Neural crest cell (in vitro differentiated cells): Measurements from ENCODE around the gene B3GALT6. TPM values are rescaled to one million over a fixed set of nuclear protein-coding genes. Genes with fewer than 3 reads are reported as not detected.

Source experiments
- DNase-seq: peaks from one replicate; pipeline ENCODE4 v3.0.0; 2021; ENCODE audit warnings: low read depth, mixed read lengths, low spot score
- H3K27ac Mint-ChIP-seq: one replicate; pipeline ENCODE4 v1.8.0; 2021; ENCODE audit warnings: mild to moderate bottlenecking, mixed read lengths; ENCODE audit not compliant: unreplicated experiment
- H3K27me3 Mint-ChIP-seq: 2 replicates; pipeline ENCODE4 v1.8.0; 2021; ENCODE audit warnings: low read depth, mild to moderate bottlenecking, mixed read lengths
- H3K36me3 Mint-ChIP-seq: 2 replicates; pipeline ENCODE4 v1.8.0; 2021; ENCODE audit warnings: low read depth, mild to moderate bottlenecking, mixed read lengths
- H3K4me1 Mint-ChIP-seq: 2 replicates; pipeline ENCODE4 v1.8.0; 2021; ENCODE audit warnings: mixed read lengths
- H3K4me3 Mint-ChIP-seq: one replicate; pipeline ENCODE4 v1.8.0; 2021; ENCODE audit warnings: mild to moderate bottlenecking, mixed read lengths
- H3K9me3 Mint-ChIP-seq: 2 replicates; pipeline ENCODE4 v1.8.0; 2021; ENCODE audit warnings: mixed read lengths
- total RNA-seq: library from RNA; stranded (reverse); gene quantifications from 2 replicates; pipeline ENCODE4 v1.2.1, GENCODE V29; 2021
- TF ChIP-seq, protein P1 (sequence below): fragments of 200-600 bp; sonication (generic); conservative IDR thresholded peaks from 2 replicates; pipeline ENCODE4 v1.5.0; 2021; ENCODE audit warnings: antibody characterized with exemption, mild to moderate bottlenecking

Gene B3GALT6
- total RNA-seq, 1 donor from 2014 or later = 41.1 TPM

DNA sequence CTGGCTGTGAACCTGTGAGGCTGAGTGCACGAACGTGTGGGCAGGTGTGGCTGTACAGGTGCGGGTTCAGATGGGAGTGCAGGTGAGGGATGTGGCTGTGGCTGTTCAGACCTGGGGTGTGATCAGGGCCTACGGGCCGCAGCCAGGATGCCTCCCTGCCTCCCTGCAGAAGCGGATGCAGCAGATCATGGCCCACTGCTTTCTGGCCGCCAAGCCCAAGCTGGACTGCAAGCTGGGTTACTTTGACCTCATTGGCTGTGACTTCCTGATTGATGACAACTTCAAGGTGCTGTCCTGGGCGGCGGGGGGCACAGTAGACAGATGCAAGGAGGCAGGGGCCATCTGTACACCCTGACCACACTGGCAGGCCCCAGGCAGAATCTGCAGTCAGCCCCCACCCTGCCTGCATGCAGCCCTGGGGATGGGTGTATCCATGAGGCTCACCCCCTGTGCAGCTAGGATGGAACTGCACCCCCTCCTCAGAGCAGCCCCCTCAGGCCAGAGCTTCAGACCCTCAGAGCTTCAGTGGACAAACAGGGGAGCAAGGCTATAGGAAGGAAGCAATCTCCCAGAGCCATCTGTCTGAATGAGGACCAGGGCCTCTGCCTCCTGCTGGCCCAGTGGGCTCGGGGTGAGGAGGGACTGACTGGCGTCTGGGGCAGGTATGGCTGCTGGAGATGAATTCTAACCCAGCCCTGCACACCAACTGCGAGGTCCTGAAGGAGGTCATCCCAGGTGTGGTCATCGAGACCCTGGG is 35.4 kb upstream of the B3GALT6 start:
- no peak overlapping the region for H3K27ac Mint-ChIP-seq
- no peak for DNase-seq
- H3K4me3 Mint-ChIP-seq = no peak overlapping the region
- H3K9me3 Mint-ChIP-seq = peaks cover 9% of the 10 kb centered on the region
- TF ChIP-seq, protein P1, sequence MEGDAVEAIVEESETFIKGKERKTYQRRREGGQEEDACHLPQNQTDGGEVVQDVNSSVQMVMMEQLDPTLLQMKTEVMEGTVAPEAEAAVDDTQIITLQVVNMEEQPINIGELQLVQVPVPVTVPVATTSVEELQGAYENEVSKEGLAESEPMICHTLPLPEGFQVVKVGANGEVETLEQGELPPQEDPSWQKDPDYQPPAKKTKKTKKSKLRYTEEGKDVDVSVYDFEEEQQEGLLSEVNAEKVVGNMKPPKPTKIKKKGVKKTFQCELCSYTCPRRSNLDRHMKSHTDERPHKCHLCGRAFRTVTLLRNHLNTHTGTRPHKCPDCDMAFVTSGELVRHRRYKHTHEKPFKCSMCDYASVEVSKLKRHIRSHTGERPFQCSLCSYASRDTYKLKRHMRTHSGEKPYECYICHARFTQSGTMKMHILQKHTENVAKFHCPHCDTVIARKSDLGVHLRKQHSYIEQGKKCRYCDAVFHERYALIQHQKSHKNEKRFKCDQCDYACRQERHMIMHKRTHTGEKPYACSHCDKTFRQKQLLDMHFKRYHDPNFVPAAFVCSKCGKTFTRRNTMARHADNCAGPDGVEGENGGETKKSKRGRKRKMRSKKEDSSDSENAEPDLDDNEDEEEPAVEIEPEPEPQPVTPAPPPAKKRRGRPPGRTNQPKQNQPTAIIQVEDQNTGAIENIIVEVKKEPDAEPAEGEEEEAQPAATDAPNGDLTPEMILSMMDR = no peak
- peaks cover 6% of the 10 kb centered on the region for H3K27me3 Mint-ChIP-seq
- no peaks in the 10 kb centered on the region for H3K4me1 Mint-ChIP-seq
- H3K36me3 Mint-ChIP-seq = no peaks in the 10 kb centered on the region

DNA sequence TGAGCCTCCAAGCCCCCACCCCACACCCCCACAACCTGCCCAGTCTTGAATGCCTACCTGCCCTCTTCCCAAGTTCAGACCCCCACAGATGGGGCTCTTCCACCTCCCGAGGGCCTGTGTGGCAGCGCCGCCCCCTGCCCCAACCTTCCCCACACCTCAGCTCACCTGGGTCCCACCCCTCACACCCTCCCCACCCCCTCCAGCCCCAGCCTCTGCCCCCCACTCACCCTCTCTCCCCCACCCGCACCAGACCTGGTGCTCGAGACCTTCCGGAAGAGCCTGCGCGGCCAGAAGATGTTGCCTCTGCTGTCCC is 34.9 kb upstream of the B3GALT6 start:
- no peak for DNase-seq
- no peak overlapping the region for H3K27ac Mint-ChIP-seq
- peaks cover 9% of the 10 kb centered on the region for H3K9me3 Mint-ChIP-seq
- TF ChIP-seq, protein P1 = no peak
- H3K27me3 Mint-ChIP-seq = peaks cover 4% of the 10 kb centered on the region
- H3K36me3 Mint-ChIP-seq = no peaks in the 10 kb centered on the region
- no peak overlapping the region for H3K4me3 Mint-ChIP-seq
- no peaks in the 10 kb centered on the region for H3K4me1 Mint-ChIP-seq

DNA sequence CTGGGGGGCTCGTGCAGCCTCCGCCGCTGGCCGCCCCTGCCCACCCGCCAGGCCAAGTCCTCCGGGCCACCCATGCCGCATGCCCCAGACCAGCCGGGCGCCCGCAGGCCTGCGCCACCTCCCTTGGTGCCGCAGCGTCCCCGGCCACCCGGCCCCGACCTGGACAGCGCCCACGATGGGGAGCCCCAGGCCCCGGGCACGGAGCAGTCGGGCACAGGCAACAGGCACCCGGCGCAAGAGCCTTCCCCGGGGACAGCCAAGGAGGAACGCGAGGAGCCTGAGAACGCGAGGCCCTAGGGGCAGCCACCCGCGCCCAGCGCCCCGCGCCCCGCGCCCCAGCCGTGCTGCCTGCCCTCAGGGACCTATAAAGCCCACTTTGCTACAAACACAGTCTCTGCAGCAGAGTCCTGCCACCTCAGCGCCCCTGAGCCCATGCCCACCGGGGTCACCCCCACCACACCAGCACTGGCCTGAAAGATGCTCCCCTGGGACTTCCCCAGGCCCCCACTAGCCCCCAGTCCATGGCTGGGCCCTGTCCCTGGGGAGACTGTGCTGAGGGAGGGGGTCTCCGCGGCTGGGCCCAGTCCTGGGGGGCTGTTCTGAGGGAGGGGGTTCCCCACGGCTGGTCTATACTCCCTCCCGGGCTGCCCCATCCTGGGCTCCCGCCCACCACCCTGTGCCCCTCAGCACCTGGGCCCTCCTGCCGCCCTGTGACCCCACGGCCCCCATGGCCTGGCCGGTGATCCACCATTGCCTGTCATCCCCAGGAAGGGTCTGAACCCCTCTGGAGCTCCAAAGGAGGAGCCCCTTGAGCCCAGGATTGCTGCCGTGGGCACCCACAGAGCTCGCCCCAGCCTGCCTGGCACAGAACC is 34.2 kb upstream of the B3GALT6 start:
- Mint-ChIP-seq H3K36me3 (no peaks in the 10 kb centered on the region), H3K27ac (no peak overlapping the region), H3K9me3 (peaks cover 9% of the 10 kb centered on the region), H3K4me3 (no peak overlapping the region), H3K27me3 (peaks cover 4% of the 10 kb centered on the region), H3K4me1 (no peaks in the 10 kb centered on the region)
- TF ChIP-seq, protein P1 = no peak
- no peak for DNase-seq

DNA sequence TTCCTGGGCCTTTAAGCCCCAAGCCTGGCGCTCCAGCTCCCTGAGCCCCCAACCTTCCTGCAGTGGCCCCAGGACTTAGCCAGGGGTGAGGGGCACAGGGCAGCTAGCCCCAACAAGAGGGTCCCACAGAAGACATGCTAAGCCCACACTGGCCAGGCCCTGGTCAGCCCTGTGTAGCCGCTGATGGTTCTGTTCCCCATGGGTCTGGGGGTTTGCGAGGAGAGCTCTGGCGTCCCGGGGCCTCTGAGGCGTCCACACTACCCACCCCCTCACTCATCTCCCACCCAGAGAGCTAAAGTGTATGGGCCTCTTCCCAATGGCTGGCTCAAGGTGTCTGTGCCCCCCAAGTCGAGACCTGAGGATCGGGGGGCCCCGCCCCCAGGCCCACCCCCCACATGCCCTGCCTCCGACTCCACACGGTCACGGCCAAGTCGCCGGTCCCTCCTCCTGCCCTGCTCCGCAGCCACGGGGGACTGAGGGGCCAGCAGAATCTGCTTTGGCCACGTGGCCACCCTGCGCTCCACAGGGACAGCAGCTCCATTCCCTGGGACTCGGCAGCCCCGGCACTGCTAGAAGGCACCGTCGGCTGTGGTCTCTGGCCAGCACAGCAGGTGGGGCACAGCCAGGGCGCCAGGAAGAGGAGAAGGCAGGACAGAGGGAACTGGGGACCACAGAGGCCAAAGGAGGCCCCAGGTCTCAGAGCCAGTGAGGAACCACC is 33.5 kb upstream of the B3GALT6 start:
- H3K27me3 Mint-ChIP-seq = peaks cover 4% of the 10 kb centered on the region
- TF ChIP-seq, protein P1 = no peak
- no peaks in the 10 kb centered on the region for H3K36me3 Mint-ChIP-seq
- no peak overlapping the region for H3K27ac Mint-ChIP-seq
- H3K4me1 Mint-ChIP-seq = no peaks in the 10 kb centered on the region
- DNase-seq = no peak
- no peak overlapping the region for H3K4me3 Mint-ChIP-seq
- H3K9me3 Mint-ChIP-seq = peaks cover 9% of the 10 kb centered on the region

DNA sequence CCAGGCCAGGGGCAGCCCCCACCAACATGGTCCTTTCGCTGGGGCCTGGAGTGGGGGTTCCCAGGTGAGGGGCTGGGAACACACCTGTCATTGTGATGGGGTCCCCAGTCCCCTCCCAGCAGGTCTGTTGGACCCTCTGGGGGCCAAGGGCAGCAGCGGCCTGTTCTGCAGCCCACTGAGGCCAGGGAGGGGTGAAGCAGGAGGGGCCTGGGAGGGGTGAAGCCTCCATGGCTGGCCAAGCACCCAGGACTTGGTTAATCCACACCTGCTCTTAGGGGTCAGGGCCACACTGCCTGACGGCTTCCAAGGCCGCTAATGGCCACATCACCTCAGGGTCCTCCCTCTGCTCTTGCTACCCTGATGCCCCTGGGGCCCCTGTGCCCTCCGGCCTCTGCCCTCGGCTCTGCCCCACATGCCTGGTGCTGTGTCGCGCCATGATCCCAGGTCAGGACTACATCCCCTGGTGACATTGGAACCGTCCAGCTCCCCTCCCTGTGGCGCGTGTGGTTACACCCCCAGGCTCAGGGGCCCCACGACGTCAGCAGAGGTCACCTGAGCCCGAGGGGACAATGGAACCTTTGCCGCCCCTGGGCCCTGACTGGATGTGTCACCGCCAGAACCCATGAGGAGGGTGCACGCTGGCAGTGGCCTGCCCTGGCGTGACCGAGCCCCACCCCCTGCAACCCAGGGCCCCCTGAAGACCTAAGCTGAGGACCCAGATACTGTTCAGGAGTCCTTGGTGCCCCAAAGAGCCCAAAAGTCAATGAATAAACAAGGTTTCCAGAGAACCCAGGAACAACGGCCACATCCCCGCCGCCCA is 32.7 kb upstream of the B3GALT6 start:
- TF ChIP-seq, protein P1 = no peak
- no peaks in the 10 kb centered on the region for H3K36me3 Mint-ChIP-seq
- H3K4me1 Mint-ChIP-seq = no peaks in the 10 kb centered on the region
- peaks cover 5% of the 10 kb centered on the region for H3K9me3 Mint-ChIP-seq
- no peak for DNase-seq
- H3K4me3 Mint-ChIP-seq = no peak overlapping the region
- no peak overlapping the region for H3K27ac Mint-ChIP-seq
- peaks cover 4% of the 10 kb centered on the region for H3K27me3 Mint-ChIP-seq
